Measurements from ENCODE around the gene WDR17. TPM values are rescaled to one million over a fixed set of nuclear protein-coding genes. Genes with fewer than 3 reads are reported as not detected.

WDR17 gene
- total RNA-seq, 4 donors from 2014 or later: 0.11 to 2.4 (median 1.3) TPM; not detected in 1

DNA sequence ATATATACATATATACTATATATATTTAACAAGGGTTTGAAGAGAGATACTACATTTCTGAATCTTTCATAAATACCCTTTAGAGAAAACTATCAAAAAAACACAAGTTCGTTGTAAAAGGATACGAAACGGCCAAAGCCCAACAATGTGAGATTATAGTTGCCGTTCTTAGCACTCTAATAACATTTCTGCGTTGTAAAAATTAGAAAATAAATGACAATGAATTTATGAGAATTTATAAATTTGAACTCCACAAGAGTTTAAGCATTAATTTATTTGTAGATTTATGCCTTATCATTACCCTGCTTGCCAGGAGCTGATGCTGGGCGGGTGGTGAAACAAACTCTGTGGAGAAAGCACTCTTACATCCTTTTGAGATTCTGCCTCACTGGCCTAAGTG, 1.1 kb downstream of the WDR17 start:
- Histone ChIP-seq H3K27ac (no peak overlapping the region), H3K36me3 (no peaks in the 10 kb centered on the region), H3K27me3 (no peaks in the 10 kb centered on the region), H3K4me1 (peaks cover 5 to 16% (median 5%) of the 10 kb centered on the region in 3 donors), H3K4me3 (no peak overlapping the region), H3K9me3 (no peaks in the 10 kb centered on the region)
- no peak for DNase-seq
- intact Hi-C loops (cut with DNase I): no loop called here
- TF ChIP-seq POLR2A (IDR thresholded peaks at IDR 0.05): no peak
- TF ChIP-seq CTCF (IDR thresholded peaks at IDR 0.05): no peak
- WGBS, 2 donors: 78 to 79% methylated on average over 6 of the region's 6 CpGs

DNA sequence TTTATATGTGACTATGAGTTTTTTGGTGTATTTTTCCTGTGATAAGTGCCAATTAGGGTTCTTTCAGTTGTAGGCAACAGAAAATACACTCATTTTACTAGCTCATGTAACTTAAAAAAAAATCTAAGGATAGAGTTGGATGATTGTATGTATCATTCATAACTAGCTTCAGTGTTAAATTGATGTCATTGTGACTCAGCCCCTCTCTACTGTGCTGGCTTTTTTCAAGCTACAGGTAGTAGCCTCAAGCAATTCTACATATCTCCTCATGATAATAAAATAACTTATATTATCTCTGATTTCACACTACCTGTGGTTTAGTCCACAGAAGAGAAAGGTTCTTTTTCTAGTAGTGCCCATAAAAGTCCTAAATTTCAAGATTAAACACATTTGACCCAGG, 11.9 kb downstream of the WDR17 start:
- no peak for TF ChIP-seq POLR2A (IDR thresholded peaks at IDR 0.05)
- no peak for TF ChIP-seq CTCF (IDR thresholded peaks at IDR 0.05)
- intact Hi-C loops (cut with DNase I): no loop called here
- no peak for DNase-seq
- Histone ChIP-seq H3K4me3 (no peak overlapping the region), H3K36me3 (no peaks in the 10 kb centered on the region), H3K27me3 (no peaks in the 10 kb centered on the region), H3K9me3 (no peaks in the 10 kb centered on the region), H3K4me1 (no peaks in the 10 kb centered on the region), H3K27ac (no peak overlapping the region)

- intact Hi-C loops (cut with DNase I): no loop called here
- no peaks in the 10 kb centered on the region for H3K27me3 ChIP-seq
- H3K27ac ChIP-seq: no peak overlapping the region
- 83 to 84% methylated on average over 2 of the region's 2 CpGs for WGBS, 2 donors
- H3K9me3 ChIP-seq: no peaks in the 10 kb centered on the region
- no peaks in the 10 kb centered on the region for H3K36me3 ChIP-seq
- DNase-seq: no peak
- TF ChIP-seq CTCF (IDR thresholded peaks at IDR 0.05) (no peak), POLR2A (IDR thresholded peaks at IDR 0.05) (no peak)
- H3K4me3 ChIP-seq: no peak overlapping the region
- H3K4me1 ChIP-seq: no peaks in the 10 kb centered on the region
These were observed 19.1 kb downstream of the WDR17 start for GRCh38 chr4:176084769-176085168.

- H3K9me3 ChIP-seq: no peaks in the 10 kb centered on the region
- intact Hi-C loops (cut with DNase I): no loop called here
- no peaks in the 10 kb centered on the region for H3K4me1 ChIP-seq
- no peak overlapping the region for H3K4me3 ChIP-seq
- WGBS, 2 donors: 69 to 70% methylated on average over 2 of the region's 2 CpGs
- H3K36me3 ChIP-seq: no peaks in the 10 kb centered on the region
- no peaks in the 10 kb centered on the region for H3K27me3 ChIP-seq
- no peak for TF ChIP-seq CTCF (IDR thresholded peaks at IDR 0.05)
- no peak for TF ChIP-seq POLR2A (IDR thresholded peaks at IDR 0.05)
- DNase-seq: no peak
- H3K27ac ChIP-seq: no peak overlapping the region
These were observed 24.5 kb downstream of the WDR17 start for GRCh38 chr4:176090115-176090514.

GRCh38 chr4:176099314-176099713, 33.7 kb downstream of the WDR17 start:
- no peak for TF ChIP-seq CTCF (IDR thresholded peaks at IDR 0.05)
- no peak for TF ChIP-seq POLR2A (IDR thresholded peaks at IDR 0.05)
- no peak overlapping the region for H3K4me3 ChIP-seq
- H3K36me3 ChIP-seq: no peaks in the 10 kb centered on the region
- no peak for DNase-seq
- 84 to 92% methylated on average over 2 of the region's 2 CpGs for WGBS, 2 donors
- H3K27ac ChIP-seq: no peak overlapping the region
- intact Hi-C loops (cut with DNase I): no loop called here
- H3K4me1 ChIP-seq: no peaks in the 10 kb centered on the region
- H3K9me3 ChIP-seq: no peaks in the 10 kb centered on the region
- H3K27me3 ChIP-seq: no peaks in the 10 kb centered on the region
